ENCODE data around the gene HIGD2A.

Gene HIGD2A

DNA sequence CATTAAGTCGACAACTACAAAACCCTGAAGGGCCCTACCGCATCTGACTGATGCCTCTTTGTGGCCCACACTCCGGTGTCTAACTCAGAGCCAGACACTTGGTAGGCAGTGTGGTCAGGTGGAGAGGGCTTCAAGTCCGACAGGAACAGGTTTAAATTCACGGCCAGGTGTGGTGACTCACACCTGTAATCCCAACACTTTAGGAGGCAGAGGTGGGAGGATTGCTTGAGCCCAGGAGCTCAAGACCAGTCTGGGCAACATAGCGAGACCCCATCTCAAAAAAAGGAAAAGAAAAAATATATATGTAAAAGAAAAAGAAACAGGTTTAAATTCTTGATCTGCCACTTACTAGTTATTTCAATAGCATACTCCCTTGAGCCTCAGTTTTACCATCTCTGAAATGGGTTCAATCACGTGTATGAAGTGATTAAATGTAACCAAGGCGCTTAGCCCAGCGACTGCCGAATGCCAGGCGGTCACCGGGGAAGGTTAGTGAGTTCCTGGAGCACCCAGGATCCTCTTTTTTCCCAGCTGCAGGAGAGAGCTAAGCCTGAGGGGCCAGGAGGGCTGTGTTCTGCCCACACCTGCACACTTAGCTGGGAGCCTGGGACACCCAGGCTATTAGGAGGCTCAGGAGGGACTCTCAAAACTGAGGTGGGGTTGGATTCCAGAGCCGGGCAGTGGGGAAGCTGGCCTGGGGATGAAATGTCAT, 26.8 kb downstream of the HIGD2A start:
- no peak for FAIRE-seq
- peak; percentile 77 for DNase-seq (ENCODE audit: insufficient read length, low spot score)

DNA sequence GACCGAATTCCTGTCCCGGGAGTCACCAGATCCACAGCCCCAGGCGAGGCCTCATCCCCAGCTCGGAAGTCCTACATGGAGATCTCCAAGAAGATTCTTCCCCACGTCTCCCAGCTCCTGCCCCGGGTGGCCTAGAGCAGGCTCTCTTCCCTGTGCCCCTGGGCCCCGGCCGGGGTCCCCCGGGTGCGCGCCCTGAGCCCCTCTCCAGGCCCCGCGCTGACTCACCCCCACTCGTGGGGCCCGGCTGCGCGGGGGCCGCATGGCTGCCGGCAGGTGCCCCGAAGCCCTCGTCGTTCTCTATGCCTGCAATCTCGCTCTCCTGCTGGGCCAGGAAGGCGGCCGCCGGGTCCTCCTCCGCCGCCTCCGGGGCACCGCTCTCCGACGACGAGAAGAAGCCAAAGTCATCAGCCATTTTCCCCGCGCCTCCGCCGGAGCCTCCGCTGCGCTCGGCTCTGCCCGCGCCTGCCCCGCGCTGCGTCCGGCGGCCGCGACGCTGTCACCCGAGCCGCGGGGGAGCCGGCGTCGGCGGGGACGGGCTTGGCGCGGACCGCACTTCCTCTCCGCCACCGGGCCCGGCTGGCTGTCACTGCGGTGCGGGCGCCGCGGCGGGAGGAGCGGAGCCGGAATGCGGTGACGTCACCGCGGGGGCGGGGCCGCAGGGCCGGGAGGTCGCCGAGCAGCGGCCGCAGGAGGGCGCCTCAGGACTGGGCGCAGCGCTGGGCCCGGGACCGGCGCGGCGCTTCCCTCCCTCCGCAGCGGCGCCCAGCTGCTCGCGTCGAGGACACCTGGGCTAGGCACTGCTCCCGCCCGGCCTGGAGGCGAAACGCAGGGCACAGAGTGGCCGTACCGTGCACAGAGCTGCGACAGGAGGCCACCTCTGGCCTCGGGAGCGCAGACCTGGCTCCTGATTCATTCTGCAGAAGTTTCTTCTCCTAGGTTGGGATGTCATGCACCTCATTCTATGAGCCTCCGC, 27.7 kb downstream of the HIGD2A start, which contains the start of gene CLTB:
Gene CLTB (minus strand): TSS at position 588 of the 973 bp plus-strand sequence. CDS start 176 bp downstream, at position 412.
- FAIRE-seq (peak; percentile 77), DNase-seq (ENCODE audit: insufficient read length, low spot score) (peak; percentile 81)

GRCh38 chr5:176416965-176417364, 28.4 kb downstream of the HIGD2A start:
- DNase-seq (ENCODE audit: insufficient read length, low spot score), result no peak
- FAIRE-seq, result no peak

DNA sequence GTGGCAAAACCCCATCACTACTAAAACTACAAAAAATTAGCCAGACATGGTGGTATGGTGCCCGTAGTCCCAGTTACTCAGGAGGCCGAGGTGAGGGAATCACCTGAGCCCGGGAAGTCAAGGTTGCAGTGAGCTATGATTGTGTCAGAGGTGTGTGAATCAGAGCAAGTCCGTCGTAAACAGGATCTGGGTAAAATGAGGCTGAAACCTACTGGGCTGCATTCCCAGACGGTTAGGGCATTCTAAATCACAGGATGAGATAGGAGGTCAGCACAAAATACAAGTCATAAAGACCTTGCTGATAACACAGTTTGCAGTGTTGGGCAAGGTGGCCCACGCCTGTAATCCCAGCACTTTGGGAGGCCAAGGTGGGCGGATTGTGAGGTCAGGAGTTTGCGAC, 29.7 kb downstream of the HIGD2A start:
- FAIRE-seq, result no peak
- DNase-seq (ENCODE audit: insufficient read length, low spot score), result no peak

DNA sequence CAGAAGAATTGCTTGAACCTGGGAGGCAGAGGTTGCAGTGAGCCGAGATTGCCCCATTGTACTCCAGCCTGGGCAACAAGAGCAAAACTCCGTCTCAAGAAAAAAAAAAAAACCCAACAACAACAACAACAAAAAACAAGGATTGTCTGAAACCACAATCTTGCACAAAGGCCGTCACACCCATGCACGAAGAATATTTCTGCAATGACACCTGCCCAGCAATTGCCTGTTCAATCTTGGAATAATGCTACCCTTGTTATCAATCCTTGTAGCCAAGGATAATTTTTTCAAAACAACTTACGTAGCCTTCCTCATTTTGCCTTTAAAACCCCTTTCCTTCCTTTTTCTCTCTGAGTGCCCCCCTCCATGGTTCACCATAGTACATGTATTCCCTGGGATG, 31.5 kb downstream of the HIGD2A start:
- FAIRE-seq (no peak), DNase-seq (ENCODE audit: insufficient read length, low spot score) (no peak)

GRCh38 chr5:176420972-176421544, 32.5 kb downstream of the HIGD2A start:
- DNase-seq (ENCODE audit: insufficient read length, low spot score), result no peak
- no peak for FAIRE-seq

DNA sequence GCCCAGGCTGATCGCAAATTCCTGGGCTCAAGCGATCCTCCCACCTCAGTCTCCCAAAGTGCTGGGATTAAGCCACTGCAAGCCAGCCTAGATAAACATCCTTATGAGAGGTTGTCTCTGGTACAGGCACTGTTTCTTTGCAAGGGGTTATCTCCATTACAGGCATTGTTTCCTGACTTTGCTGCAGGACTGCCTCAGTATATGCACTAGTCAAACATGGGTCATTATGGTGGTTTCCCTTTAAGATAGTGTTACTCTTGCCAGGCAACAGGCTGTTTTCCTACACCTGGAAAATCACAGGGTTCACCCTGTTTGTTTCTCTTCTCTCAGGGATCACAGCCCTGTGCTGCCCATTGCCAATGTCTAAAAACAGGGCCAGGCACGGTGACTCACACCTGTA, 35.6 kb downstream of the HIGD2A start:
- DNase-seq (ENCODE audit: insufficient read length, low spot score) (no peak), FAIRE-seq (no peak)

- FAIRE-seq (no peak), DNase-seq (ENCODE audit: insufficient read length, low spot score) (no peak)
Measured at GRCh38 chr5:176425138-176425537, 36.6 kb downstream of the HIGD2A start.

- DNase-seq (ENCODE audit: insufficient read length, low spot score) (no peak), FAIRE-seq (no peak)
Measured at GRCh38 chr5:176425791-176426190, 37.2 kb downstream of the HIGD2A start.

- no peak for DNase-seq (ENCODE audit: insufficient read length, low spot score)
- FAIRE-seq, result no peak
Measured at GRCh38 chr5:176426876-176427275, 38.3 kb downstream of the HIGD2A start.

- FAIRE-seq (no peak), DNase-seq (ENCODE audit: insufficient read length, low spot score) (no peak)
Measured at GRCh38 chr5:176427971-176428370, 39.4 kb downstream of the HIGD2A start.

DNA sequence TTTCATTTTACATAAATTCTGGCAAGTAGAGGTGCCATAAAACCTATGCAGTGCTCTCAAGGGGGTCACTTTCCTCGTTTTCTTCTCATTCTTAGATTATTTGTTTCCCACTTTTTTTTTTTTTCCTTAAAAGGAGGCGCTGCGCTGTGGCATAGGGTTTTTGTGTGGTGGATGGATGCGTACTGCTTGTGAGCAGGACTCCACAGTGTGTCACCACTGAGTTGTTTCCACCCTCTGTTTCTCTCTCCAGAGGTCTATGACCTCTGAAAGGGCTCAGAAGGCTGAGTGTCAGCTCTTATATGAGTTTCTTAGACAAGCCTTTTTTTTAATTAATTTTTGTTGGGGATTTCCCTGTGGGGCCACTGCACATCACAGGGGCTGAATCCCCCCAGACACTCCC, 41.4 kb downstream of the HIGD2A start:
- no peak for DNase-seq (ENCODE audit: insufficient read length, low spot score)
- no peak for FAIRE-seq

DNA sequence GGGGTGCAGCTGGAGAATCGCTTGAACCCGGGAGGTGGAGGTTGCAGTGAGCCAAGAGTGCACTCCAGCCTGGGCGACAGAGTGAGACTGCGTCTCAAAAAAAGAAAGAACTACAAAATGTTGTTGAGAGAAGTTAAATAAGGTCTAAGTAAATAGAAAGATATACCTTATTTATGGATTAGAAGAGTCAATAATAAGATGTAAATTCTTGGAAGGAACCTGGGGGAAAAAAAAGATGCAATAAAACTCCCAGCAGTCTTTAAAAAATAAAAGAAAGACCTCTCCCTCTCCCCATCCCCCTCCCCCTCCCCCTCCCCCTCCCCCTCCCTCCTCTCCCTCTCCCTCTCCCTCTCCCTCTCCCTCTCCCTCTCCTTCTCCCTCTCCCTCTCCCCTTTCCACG, 44.2 kb downstream of the HIGD2A start:
- no peak for DNase-seq (ENCODE audit: insufficient read length, low spot score)
- FAIRE-seq, result no peak

DNA sequence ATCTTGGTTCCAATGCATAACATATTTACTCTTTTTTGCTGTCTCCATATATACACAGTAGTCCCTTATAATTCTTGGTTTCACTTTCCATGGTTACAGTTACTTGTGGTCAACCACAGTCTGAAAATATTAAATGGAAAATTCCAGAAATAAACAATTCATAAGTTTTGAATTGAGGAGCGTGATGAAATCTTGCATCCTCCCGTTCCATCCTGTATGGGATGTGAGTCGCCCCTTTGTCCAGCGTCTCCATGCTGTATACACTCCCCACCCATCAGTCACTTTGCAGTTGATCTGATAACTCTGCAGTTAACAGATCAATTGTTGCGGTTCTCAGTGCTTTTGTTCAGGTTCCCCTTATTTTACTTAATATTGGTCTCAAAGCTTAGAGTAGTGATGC, 48.1 kb downstream of the HIGD2A start:
- DNase-seq (ENCODE audit: insufficient read length, low spot score), result no peak
- no peak for FAIRE-seq

DNA sequence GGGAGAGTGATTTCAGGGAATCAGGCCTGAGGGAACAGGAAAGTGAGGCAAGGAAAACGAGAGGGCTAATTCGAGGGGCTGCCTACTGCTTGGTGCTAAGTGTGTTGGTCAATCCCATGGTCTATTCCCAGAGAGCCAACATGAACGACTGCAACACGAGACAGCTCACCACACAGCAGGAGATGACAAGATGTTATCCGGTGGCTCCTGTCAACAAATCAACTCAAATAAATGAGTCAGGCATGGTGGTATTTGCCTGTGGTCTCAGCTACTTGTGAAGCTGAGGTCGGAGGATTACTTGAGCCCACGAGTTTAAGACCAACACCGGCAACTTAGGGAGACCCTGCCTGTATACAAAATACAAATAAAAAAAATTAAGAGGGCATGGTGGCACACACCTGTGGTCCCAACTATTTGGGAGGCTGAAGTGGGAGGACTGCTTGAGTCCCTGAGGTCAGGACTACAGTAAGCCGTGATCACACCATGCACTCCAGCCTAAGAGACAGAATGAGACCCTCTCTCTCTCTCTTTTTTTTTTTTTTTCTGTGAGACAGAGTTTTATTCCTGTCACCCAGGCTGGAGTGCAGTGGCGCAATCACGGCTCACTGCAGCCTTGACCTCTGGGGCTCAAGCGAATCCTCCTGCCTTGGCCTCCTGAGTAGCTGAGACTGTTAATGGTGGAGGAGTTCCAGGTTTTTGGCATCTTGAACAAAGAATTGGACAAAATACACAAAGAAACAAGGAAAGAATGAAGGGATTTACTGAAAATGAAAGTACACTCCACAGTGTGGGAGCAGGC, 50.6 kb downstream of the HIGD2A start:
- FAIRE-seq, result peak; percentile 85
- peak; percentile 76 for DNase-seq (ENCODE audit: insufficient read length, low spot score)
